Coronary artery (tissue), 2 donors: ENCODE results near the gene ICA1.

Experiments used
- DNase-seq: peaks from one replicate; pipeline ENCODE4 v3.0.0-alpha.2; 2017; ENCODE audit warnings: low spot score
- H3K27ac ChIP-seq, 2 donors: fragments of 200-600 bp; sonication (generic); one replicate each; pipeline ENCODE4 v1.5.1; 2016 to 2019
- H3K4me3 ChIP-seq: fragments of 200-600 bp; sonication (generic); 2 replicates; pipeline ENCODE4 v1.5.1; 2016; ENCODE audit warnings: mild to moderate bottlenecking, moderate library complexity
- TF ChIP-seq, protein P1 (sequence below): fragments of 200-600 bp; sonication (generic); IDR thresholded peaks from one replicate; pipeline ENCODE4 v1.5.1; 2019; ENCODE audit warnings: antibody characterized with exemption

The ICA1 gene

DNA sequence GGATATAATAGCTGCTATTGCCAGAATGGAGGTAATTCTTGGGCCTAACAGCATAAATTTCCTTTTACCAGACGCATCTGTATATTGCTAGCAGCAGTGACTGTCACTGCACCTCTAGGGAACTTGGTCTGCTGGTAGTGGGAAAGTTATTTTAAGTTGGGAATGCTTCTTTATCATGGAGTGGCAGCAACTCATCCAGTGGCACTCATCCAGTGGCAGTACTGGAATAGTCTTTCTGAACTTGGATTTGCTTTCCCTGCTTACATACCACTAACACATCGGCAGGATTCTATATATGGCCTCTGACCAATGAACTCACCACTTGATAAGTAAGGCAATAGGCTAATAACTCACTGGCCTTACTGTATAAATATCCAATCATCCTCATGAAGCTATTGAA lies 22.0 kb upstream of the ICA1 start:
- DNase-seq: no peak
- TF ChIP-seq, protein P1, sequence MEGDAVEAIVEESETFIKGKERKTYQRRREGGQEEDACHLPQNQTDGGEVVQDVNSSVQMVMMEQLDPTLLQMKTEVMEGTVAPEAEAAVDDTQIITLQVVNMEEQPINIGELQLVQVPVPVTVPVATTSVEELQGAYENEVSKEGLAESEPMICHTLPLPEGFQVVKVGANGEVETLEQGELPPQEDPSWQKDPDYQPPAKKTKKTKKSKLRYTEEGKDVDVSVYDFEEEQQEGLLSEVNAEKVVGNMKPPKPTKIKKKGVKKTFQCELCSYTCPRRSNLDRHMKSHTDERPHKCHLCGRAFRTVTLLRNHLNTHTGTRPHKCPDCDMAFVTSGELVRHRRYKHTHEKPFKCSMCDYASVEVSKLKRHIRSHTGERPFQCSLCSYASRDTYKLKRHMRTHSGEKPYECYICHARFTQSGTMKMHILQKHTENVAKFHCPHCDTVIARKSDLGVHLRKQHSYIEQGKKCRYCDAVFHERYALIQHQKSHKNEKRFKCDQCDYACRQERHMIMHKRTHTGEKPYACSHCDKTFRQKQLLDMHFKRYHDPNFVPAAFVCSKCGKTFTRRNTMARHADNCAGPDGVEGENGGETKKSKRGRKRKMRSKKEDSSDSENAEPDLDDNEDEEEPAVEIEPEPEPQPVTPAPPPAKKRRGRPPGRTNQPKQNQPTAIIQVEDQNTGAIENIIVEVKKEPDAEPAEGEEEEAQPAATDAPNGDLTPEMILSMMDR: no peak
- H3K4me3 ChIP-seq: no peak overlapping the region
- H3K27ac ChIP-seq: no peak overlapping the region

DNA sequence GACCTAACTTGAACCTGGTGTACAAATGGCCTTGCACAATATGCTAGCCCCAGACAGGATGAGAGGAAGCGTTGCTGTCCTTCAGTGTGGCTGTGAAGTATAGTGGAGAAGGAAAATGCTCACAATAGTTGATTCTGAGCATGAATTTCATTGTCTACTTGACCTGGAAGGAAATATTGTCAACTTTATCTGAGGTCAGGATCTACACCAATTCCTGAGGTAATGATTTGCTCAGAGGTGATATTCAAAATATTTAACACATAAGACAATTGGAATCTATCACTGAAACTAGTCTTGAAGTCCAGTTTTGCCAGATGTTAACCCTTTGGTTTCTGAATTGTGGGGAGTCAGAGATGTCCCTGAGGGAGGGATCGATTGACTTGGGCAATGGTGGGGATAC lies 20.9 kb upstream of the ICA1 start:
- Histone ChIP-seq H3K27ac (no peak overlapping the region), H3K4me3 (no peak overlapping the region)
- no peak for DNase-seq
- TF ChIP-seq, protein P1: no peak

DNA sequence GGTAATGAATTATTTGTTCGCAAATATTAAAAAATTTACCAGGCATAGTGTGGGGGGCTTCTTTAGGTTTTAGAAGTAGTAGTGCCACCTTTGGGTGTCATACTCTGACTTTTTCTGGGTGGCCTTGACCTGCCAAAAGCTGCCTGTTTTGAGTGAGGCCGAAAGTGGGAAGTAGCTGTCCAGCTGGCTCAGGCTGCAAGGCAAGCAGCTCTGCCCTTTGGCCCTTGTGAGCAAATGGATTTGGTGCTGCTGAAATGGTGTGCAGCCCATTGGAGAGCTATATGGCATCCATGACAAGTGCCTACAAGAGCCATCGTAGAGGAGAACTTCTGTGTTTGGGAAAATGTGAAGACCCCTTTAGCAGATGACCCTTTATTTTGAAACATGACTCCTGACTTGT lies 20.2 kb upstream of the ICA1 start:
- TF ChIP-seq, protein P1: no peak
- DNase-seq: no peak
- H3K27ac ChIP-seq: no peak overlapping the region
- no peak overlapping the region for H3K4me3 ChIP-seq

DNA sequence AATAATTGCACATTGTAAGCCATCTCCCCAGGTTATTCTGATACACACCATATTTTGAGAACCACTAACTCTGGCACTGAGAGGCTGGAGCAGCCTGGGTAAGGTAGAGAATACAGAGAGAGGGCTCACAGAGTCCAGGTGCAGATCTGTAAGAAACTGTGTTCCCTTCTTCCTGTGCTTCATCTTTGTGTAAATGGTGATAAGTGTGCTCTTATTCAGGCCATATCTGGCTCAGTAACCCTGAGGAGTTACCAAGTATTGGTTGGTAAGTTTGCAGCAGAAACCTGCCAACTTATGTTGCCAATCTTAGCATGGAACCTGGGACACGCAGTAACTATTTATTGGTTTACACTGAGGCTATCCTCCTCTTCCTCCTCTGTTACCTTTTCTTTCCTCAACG lies 16.2 kb upstream of the ICA1 start:
- DNase-seq: no peak
- Histone ChIP-seq H3K27ac (no peak overlapping the region), H3K4me3 (no peak overlapping the region)
- TF ChIP-seq, protein P1: no peak

DNA sequence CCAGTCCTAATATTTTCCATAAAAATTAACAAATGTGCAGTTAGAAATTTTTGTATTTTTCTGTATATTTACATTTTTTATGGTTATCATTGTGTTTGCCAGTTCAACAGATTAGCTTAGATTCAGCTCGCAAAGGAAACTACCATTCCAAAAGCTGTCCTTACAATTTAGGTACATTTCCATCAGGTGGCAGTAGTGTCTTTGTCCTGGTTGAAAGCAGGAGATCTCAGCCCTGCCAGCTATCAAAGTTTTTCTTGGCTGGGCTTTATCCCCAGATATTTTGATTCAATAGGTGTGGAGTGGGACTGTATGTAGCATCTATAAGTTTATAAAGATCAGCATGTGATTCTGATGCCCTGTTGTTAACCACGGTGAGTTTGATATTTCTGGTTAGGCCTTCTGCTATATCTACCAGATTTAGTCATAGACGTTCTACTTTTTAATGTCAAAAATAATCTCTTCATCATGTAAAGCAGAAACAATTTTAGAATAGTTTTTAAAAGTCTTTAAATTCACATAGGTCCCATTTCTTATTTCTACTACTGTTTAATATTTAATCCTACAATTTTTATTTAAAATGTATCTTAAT lies 15.5 kb upstream of the ICA1 start:
- no peak for DNase-seq

DNA sequence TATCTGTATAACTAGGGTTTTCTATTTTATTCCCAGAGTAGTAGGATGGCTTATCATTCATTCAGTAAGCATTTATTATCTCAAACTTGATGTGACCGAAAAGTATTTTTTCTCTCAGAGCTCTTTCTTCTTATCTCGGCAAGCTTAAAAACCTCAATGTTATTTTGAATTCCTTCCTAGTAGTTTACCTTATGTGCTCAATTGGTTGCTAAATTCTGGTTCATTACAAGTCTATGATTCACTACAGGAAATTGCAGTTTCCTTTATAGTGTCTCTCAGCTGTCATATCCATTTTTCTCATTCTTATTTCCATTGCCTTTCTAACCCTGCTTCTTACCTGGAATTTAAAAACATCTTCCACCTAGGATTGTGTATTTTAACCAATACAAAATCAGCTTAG lies 12.6 kb upstream of the ICA1 start:
- no peak overlapping the region for H3K27ac ChIP-seq
- H3K4me3 ChIP-seq: no peak overlapping the region
- TF ChIP-seq, protein P1: no peak
- no peak for DNase-seq

More for the DNA sequence above, 15.5 kb upstream of the ICA1 start:
- Histone ChIP-seq H3K27ac (no peak overlapping the region), H3K4me3 (no peak overlapping the region)
- TF ChIP-seq, protein P1: no peak

DNA sequence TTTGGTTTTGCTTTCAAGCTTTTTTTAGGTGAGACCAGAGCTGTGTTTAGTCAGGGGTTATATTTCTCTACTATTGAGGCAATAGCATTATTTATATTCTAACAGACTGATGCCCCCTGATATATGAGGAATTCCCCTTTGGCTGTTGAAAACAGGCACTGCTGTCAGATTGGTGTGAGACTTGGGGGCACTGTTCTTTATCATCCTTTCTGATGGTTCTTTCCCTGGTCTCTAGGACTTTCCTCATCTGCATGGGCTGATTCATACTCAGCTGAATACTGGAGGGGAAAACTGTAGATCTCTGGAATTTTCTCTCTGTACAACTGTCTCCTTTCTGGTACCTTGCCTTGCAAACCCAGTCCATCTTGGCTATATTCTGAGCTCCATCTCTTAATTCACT lies 10.0 kb upstream of the ICA1 start:
- no peak for DNase-seq
- TF ChIP-seq, protein P1: no peak
- Histone ChIP-seq H3K4me3 (no peak overlapping the region), H3K27ac (no peak overlapping the region)
